ENCODE measurements around the gene IRS2. TPM values are rescaled to one million over a fixed set of nuclear protein-coding genes. Genes with fewer than 3 reads are reported as not detected.
A peak's percentile ranks its signal among the peaks of the same experiment; 100 is the strongest.
"Not testable (repeated sequence)": the region's sequence is repeated elsewhere in the genome, so short reads cannot be mapped to it uniquely, and the experiment has no call there.

The IRS2 gene, protein sequence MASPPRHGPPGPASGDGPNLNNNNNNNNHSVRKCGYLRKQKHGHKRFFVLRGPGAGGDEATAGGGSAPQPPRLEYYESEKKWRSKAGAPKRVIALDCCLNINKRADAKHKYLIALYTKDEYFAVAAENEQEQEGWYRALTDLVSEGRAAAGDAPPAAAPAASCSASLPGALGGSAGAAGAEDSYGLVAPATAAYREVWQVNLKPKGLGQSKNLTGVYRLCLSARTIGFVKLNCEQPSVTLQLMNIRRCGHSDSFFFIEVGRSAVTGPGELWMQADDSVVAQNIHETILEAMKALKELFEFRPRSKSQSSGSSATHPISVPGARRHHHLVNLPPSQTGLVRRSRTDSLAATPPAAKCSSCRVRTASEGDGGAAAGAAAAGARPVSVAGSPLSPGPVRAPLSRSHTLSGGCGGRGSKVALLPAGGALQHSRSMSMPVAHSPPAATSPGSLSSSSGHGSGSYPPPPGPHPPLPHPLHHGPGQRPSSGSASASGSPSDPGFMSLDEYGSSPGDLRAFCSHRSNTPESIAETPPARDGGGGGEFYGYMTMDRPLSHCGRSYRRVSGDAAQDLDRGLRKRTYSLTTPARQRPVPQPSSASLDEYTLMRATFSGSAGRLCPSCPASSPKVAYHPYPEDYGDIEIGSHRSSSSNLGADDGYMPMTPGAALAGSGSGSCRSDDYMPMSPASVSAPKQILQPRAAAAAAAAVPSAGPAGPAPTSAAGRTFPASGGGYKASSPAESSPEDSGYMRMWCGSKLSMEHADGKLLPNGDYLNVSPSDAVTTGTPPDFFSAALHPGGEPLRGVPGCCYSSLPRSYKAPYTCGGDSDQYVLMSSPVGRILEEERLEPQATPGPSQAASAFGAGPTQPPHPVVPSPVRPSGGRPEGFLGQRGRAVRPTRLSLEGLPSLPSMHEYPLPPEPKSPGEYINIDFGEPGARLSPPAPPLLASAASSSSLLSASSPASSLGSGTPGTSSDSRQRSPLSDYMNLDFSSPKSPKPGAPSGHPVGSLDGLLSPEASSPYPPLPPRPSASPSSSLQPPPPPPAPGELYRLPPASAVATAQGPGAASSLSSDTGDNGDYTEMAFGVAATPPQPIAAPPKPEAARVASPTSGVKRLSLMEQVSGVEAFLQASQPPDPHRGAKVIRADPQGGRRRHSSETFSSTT (N-terminal part only)
- polyA plus RNA-seq: 1 to 10 TPM in 2 of 3 donors, under 1 TPM in 1; 0.57 to 2.6 (median 2.5) TPM

DNA sequence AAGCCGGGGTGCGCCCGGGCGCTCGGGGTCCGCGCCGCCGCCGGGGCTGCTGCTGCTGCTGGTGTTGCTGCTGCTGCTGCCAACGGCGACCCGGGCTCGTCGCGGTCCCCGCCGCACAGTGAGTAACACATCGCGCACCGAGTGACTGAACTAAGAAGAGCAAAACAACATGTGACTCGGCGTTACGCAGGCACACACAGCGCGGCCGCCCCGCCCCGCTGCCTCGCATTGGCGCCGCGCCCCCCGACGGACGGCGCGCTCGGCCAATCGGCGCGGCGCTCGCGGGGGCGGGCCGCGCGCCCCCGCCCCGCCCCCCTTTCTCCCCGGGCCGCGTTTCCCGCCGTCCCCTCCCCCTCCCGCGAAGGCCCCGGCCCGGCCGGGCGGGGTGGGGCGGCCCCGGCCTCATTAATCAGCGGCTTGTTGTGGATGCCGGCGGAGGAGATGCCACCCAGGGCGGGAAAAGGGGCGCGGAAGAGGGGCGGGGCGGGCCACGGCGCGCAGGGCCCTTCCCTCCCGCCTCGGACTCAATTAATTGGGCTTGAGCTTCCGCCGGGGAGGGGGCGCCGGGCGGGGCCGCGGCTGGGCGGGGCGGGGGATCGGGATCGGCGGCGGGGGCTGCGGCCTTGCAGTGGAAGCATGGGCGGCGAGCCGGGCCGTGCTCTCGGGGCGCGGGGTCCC lies at the start of gene IRS2:
TSS of gene IRS2 (minus strand) at position 127 of the 678 bp plus-strand sequence. CDS start 530 bp downstream, outside the sequence.
- no peaks in the 10 kb centered on the region for H3K9me3 Mint-ChIP-seq

GRCh38 chr13:109834973-109835720 lies 48.8 kb upstream of the IRS2 start:
- H3K36me3 Mint-ChIP-seq: no peaks in the 10 kb centered on the region
- H3K4me1 Mint-ChIP-seq: no peaks in the 10 kb centered on the region
- H3K4me3 Mint-ChIP-seq: no peak overlapping the region
- peaks cover 0 to 2% (median 0%) of the 10 kb centered on the region in 6 donors for H3K9me3 Mint-ChIP-seq
- peaks cover 2 to 7% (median 7%) of the 10 kb centered on the region in 3 donors for H3K27me3 Mint-ChIP-seq (ENCODE audit: low read depth in 3 of 3)
- DNase-seq: no peak
- no peak overlapping the region for H3K27ac Mint-ChIP-seq

More for the DNA sequence above, at the start of gene IRS2:
- Mint-ChIP-seq H3K4me3 (peak within 1 kb of the TSS; percentile 84 to 88 (median 87)), H3K4me1 (peaks cover 1 to 2% of the 10 kb centered on the region in 2 donors), H3K27me3 (ENCODE audit: low read depth in 3 of 3) (peaks cover 13 to 39% (median 16%) of the 10 kb centered on the region in 3 donors), H3K27ac (peak within 1 kb of the TSS; percentile 51 to 91 (median 87)), H3K36me3 (peaks cover 0 to 2% (median 1%) of the 10 kb centered on the region in 3 donors)
- DNase-seq: peak; percentile 92 to 95 (median 94)

DNA sequence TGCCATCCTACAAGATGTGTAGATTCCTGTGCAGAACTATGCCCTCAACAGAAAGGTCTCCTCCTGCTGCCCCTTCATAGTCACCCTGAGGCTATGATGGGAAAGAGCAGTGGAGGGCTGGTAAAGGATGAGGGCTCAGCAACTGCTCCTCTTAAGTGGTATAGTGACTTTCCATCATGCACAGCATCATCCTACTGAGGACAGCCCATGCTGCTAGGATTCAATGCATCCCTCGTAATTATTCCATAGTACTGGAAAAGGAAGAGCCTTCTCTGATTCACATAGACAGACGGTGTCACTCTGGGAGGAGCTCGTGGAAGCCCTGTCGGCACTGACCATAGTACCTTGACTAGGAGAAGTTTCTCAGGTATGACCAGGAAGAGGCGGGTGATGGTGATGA lies 47.6 kb upstream of the IRS2 start:
- Mint-ChIP-seq H3K4me3 (no peak overlapping the region), H3K9me3 (peaks cover 0 to 2% (median 0%) of the 10 kb centered on the region in 6 donors), H3K36me3 (no peaks in the 10 kb centered on the region), H3K4me1 (no peaks in the 10 kb centered on the region), H3K27ac (no peak overlapping the region), H3K27me3 (ENCODE audit: low read depth in 3 of 3) (peaks cover 2 to 4% (median 3%) of the 10 kb centered on the region in 3 donors)
- no peak for DNase-seq

DNA sequence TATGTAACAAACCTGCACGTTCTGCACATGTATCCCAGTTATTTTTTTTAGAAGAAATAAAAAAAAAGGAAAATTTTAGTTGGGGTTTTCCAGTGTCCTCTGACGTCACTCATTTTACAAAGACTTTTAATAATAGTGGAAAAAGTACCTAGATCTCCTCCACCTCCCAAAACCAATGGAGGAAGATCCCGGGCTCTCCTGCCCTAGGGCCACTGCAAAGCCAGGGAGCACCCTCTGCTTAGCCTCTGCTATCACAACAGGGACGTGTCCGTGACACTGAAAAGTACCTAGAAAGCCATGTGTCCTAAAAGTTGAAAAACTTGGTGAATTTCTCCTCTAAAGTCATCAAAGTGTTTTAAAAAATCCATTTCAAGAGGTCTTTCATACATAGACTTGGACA lies 46.7 kb upstream of the IRS2 start:
- H3K27me3 Mint-ChIP-seq (ENCODE audit: low read depth in 3 of 3): peaks cover 2 to 4% (median 3%) of the 10 kb centered on the region in 3 donors
- no peaks in the 10 kb centered on the region for H3K36me3 Mint-ChIP-seq
- no peak for DNase-seq
- H3K27ac Mint-ChIP-seq: no peak overlapping the region
- H3K4me3 Mint-ChIP-seq: no peak overlapping the region
- no peaks in the 10 kb centered on the region for H3K4me1 Mint-ChIP-seq
- H3K9me3 Mint-ChIP-seq: peaks cover 0 to 2% (median 0%) of the 10 kb centered on the region in 6 donors

GRCh38 chr13:109828591-109829316 lies 42.4 kb upstream of the IRS2 start:
- H3K4me3 Mint-ChIP-seq, DNase-seq, H3K27ac Mint-ChIP-seq, H3K9me3 Mint-ChIP-seq, H3K4me1 Mint-ChIP-seq, H3K36me3 Mint-ChIP-seq: not testable (repeated sequence)
- peaks cover 3 to 15% (median 6%) of the 10 kb centered on the region in 3 donors for H3K27me3 Mint-ChIP-seq (ENCODE audit: low read depth in 3 of 3)

- H3K36me3 Mint-ChIP-seq, H3K4me3 Mint-ChIP-seq, H3K27ac Mint-ChIP-seq, DNase-seq, H3K9me3 Mint-ChIP-seq, H3K4me1 Mint-ChIP-seq: not testable (repeated sequence)
- peaks cover 4 to 14% (median 10%) of the 10 kb centered on the region in 3 donors for H3K27me3 Mint-ChIP-seq (ENCODE audit: low read depth in 3 of 3)
Observed at GRCh38 chr13:109823201-109823600, 36.8 kb upstream of the IRS2 start.

GRCh38 chr13:109821103-109821502 lies 34.7 kb upstream of the IRS2 start:
- Mint-ChIP-seq H3K9me3 (peaks cover 0 to 5% (median 0%) of the 10 kb centered on the region in 6 donors), H3K4me1 (no peaks in the 10 kb centered on the region), H3K4me3 (no peak overlapping the region), H3K36me3 (no peaks in the 10 kb centered on the region), H3K27ac (no peak overlapping the region), H3K27me3 (ENCODE audit: low read depth in 3 of 3) (peaks cover 7 to 8% (median 8%) of the 10 kb centered on the region in 3 donors)
- no peak for DNase-seq

- H3K4me3 Mint-ChIP-seq: no peak overlapping the region
- H3K4me1 Mint-ChIP-seq: no peaks in the 10 kb centered on the region
- H3K9me3 Mint-ChIP-seq: peaks cover 0 to 5% (median 0%) of the 10 kb centered on the region in 6 donors
- no peak overlapping the region for H3K27ac Mint-ChIP-seq
- peaks cover 5 to 8% (median 7%) of the 10 kb centered on the region in 3 donors for H3K27me3 Mint-ChIP-seq (ENCODE audit: low read depth in 3 of 3)
- no peaks in the 10 kb centered on the region for H3K36me3 Mint-ChIP-seq
- no peak for DNase-seq
Observed at GRCh38 chr13:109819874-109820273, 33.5 kb upstream of the IRS2 start.

GRCh38 chr13:109818886-109819285 lies 32.5 kb upstream of the IRS2 start:
- DNase-seq: no peak
- Mint-ChIP-seq H3K27me3 (ENCODE audit: low read depth in 3 of 3) (peaks cover 1 to 8% (median 5%) of the 10 kb centered on the region in 3 donors), H3K9me3 (peaks cover 0 to 1% (median 0%) of the 10 kb centered on the region in 6 donors), H3K36me3 (no peaks in the 10 kb centered on the region), H3K4me3 (no peak overlapping the region), H3K27ac (no peak overlapping the region), H3K4me1 (no peaks in the 10 kb centered on the region)

DNA sequence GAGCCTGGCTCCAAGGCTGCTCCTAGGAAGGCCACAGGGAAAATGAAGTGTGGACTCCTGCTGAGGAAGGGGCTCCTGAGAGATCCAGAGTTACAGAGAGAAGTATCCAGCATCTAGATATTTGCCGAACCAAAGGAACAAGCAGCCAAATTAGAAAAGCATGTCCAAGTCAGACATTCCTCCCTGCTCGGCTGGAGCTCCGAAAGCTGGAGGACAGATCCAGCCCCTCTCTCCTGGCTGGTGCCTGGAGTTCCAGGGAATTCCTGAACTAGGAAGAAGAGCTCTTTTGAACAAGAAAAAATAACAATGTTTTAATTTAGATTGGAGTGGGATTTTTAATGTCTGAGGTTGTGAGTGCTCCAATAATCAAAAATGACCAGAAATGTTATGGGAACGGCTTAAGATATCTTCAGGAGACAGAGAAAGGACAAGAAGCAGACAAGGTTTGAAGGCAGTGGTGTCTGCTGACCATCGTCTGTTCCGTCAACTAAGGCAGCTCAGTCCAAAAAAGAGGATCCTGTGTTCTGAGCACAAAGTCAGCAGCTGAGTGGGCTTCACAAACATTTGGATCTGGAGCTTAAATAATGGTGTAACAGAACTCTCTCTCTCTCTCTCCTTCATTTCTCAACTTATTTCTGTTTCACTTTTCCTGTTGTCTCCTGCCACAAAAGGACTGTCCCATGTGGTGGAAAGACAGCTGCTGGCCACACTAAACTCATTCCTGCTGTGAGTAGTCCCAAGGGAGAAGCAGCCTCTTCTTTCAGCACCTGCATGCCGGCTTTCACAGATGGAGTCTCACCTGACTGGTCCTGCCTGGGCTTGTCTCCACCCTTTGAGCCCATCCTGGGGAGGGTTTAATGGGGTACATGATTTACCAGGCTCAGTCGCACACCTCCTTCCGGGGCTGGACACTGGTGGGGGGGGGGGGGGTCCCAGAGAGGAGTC lies 31.5 kb upstream of the IRS2 start:
- no peaks in the 10 kb centered on the region for H3K4me1 Mint-ChIP-seq

DNA sequence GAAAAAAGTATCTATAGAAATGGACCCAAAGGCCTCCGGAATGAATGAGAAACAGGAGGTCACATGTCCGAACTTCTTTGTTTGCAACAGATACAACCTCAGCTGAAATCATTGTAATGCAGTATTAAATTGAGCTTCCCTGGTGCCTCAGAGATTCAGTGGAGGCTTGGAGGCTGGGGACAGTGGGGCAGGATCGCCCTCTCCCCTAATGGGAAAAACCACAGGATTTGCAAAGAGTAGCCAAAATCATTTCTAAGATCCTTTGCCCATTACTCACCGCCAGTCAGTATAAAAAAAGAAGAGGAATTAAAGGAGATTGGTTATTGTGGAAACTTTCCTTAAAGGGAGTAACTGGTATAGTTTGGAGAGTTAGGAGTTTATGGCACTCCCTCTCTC lies 30.4 kb upstream of the IRS2 start:
- Mint-ChIP-seq H3K4me3 (no peak overlapping the region), H3K36me3 (no peaks in the 10 kb centered on the region), H3K9me3 (peaks cover 0 to 3% (median 0%) of the 10 kb centered on the region in 6 donors), H3K4me1 (no peaks in the 10 kb centered on the region), H3K27me3 (ENCODE audit: low read depth in 3 of 3) (peaks cover 4 to 8% (median 8%) of the 10 kb centered on the region in 3 donors), H3K27ac (no peak overlapping the region)
- DNase-seq: no peak

More for the DNA sequence above, 31.5 kb upstream of the IRS2 start:
- Mint-ChIP-seq H3K27me3 (ENCODE audit: low read depth in 3 of 3) (peaks cover 1 to 8% (median 8%) of the 10 kb centered on the region in 3 donors), H3K9me3 (peaks cover 0 to 3% (median 0%) of the 10 kb centered on the region in 6 donors), H3K36me3 (no peaks in the 10 kb centered on the region), H3K27ac (no peak overlapping the region), H3K4me3 (no peak overlapping the region)
- no peak for DNase-seq

Measured in immature natural killer cell (primary cell).